HUDEP-2 (cell line): ENCODE measurements around the gene LRP5.
"Not testable (repeated sequence)": the region's sequence is repeated elsewhere in the genome, so short reads cannot be mapped to it uniquely, and the experiment has no call there.

Experiments used
- DNase-seq, 76 experiments: peaks; one replicate each; lab custom pipeline; 2025; ENCODE audit not compliant: unreplicated experiment in 76 of 76; lab: John Stamatoyannopoulos, UW

LRP5 gene

DNA sequence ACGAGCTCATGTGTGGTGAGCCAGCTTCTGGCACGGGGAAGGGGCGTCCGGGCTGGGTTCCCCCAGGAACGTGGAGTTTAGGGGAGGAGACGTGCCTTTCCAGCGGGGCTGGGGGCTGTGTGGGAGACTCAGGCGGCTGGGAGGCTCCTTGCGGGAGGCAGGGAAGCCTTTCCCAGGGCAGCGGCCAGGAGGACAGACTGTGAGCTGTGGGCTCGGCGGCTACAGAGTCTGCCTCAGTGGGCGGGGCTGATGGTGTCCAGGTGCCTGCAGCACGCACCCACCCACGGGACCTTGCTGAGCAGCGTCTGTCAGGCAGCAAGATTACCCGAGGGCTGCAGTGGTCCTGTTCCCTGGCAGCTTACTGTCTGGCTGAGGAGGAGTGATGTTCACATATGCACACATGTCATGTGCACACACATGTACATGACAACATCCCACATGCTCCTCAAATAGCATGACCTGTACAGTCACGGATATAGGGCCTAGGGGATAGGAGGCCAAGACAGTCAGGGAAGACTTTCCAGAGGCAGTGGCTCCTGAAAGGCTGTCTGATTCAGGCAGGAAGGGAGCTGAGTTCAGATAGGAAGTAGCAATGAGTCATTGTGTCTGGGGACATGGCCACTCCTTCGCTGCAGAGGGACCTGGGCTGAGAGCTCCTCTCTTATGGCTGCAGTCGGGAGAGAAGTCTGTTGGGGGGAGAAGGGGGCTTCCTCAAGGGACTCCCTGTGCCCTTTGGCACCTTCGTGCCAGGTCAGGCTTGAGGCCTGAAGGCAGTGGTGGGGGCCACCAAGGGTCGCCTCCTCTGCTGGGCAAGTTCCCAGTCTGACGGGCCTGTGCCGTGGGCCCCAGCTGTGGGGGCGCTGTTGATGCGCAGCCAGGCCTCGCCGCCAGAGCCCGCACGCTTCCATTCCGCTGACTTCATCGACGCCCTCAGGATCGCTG is 124.9 kb downstream of the LRP5 start:
- DNase-seq, result no peak

DNA sequence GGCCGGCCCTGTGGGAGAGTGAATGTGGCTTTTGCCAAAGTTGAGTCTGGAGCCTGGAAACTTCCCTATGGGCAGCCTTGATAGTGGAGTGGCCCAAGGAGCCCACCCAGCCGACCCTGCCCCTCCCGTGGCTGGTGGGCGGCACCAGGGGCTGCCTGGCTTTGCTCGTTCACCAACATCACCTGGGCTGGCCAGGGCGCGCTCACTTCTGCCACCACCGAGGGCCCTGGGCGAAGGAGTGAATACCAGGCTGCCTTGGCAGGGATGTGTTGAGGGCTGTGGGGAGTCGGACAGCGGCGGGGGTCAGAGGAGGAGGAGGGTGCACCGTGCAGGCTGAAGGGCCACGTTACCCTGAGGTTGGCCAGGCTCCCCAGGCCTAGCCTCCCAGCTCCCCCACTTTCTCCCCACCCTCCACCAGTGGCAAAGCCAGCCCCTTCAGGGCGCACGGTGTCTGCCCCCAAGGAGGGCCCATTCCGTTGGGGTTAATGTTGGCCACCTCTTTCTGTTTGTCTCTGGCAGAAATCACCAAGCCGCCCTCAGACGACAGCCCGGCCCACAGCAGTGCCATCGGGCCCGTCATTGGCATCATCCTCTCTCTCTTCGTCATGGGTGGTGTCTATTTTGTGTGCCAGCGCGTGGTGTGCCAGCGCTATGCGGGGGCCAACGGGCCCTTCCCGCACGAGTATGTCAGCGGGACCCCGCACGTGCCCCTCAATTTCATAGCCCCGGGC is 125.7 kb downstream of the LRP5 start:
- DNase-seq, result no peak

- no peak for DNase-seq
These were observed 126.4 kb downstream of the LRP5 start for GRCh38 chr11:68438658-68439259.

DNA sequence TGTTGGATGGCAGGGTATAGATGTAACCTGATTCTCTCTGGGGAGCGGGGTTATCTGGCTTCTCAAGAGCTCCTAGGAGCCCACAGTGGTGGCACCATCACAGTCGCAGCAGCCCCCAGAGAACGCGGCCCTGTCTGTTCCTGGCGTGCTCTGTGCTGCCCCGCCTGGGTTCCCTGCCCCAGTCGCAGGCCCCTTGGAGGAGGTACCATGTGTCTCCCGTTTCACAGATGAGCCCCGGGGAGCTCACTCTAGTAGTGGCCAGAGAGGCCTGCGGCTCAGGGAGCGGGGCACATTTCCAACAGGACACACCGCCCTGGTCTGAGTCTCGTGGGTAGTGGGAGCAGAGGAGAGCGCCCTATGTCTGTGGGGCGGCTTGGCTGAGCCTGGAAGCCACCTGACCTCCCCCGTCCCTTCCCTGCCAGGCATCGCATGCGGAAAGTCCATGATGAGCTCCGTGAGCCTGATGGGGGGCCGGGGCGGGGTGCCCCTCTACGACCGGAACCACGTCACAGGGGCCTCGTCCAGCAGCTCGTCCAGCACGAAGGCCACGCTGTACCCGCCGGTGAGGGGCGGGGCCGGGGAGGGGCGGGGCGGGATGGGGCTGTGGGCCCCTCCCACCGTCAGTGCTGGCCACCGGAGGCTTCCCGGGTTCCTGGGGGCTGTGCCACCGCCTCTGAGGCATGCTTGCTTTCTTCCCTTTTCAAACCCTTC is 127.1 kb downstream of the LRP5 start:
- DNase-seq, result no peak

- no peak for DNase-seq
These were observed 127.8 kb downstream of the LRP5 start for GRCh38 chr11:68440224-68440623.

DNA sequence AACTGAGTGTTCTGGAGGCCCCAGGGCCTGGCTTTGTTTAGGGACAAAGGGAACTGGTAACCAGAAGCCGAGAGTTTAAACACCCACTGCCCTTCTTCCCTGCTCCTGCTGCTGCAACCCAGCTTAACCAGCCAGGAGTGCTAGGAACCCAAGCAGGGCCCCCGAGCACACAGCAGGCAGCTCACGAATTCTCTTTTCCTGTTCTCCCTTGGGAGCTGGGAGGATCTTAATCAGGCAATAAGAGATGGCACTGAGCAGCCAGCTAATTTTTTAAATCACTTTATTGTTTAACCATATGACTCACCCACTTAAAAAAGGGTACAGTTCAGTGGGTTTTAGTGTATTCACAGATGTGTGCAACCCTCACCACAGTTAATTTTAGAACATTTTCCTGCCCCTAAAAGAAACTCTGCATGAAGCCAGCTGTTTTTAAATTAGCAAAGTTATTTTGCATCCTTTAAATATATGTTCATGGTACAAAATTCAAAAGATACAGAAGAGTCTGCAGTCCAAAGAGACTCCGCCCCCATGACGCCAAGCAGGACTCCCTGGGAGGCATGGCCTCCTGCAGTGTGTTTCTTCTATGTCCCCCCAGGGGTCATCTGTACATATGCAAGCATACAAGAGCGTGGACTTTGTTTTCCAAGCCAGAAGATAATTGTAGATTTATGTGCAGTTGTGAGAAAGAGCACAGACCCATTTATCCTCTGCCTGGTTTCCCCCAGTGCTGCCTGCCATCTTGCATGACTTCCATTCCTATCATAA is 129.3 kb downstream of the LRP5 start:
- DNase-seq, result no peak

- DNase-seq, result no peak
These were observed 130.0 kb downstream of the LRP5 start for GRCh38 chr11:68442433-68442832.

DNA sequence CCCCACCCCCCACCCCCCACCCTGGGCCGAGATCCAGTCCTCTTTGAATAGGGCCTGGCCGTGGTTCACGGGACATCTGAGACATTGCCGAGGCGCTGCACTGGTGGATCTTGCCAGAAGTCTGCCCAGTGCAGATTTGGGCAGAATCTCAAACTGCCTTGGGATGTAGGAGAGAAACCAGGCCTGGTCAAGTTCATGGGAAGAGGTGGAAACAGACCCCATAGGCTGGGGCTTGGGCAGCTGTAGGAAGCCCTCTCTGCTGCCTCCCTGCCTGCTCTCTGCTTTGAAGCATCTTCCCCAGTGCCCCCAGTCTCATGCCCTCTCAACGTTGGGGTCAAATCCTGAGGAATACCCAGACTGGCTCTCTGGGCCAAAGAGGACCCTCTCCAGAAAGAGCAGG is 132.2 kb downstream of the LRP5 start:
- no peak for DNase-seq

- no peak for DNase-seq
These were observed 133.2 kb downstream of the LRP5 start for GRCh38 chr11:68445531-68446035.

GRCh38 chr11:68446046-68446725 is 133.8 kb downstream of the LRP5 start:
- no peak for DNase-seq

DNA sequence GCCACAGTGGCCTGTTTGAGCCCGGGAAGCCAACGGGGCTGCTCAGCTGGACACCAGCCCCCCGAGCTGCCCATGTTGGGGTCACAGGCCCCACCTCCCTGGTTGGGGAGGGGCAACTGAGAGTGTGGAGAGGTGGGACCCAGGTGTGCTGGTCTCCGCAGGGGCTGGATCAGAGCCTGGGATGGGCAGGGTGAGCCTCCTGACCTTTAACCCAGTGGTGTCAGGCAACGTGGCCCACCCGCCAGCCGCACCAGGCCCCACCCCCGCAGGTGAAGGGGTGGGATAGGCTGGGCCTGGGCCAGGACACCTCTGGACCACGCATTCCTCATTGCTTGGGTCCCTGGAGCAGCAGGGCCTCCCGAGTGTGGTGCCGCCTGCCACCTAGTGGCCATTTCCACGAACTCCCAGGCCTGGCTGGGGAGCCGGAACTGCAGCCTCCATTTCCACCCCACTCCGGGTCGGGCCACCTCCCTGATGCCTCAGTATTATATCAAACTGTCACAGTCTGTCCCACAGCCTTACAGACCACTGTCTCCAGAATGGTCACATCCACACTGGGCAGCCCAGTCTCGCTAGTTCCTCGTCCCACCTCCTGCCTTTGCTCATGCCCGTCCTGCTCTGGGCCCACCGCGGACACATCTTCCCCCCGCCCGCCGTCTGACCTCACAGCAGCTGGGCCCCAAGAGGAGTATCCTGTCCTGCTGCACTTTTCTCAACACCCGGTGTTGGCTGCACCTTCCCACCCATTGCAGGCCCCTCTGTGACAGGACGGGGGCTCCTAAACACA is 134.8 kb downstream of the LRP5 start:
- peak in 63 of 76 experiments; percentile 11 to 79 (median 54) for DNase-seq

- DNase-seq, result not testable (repeated sequence)
These were observed 135.5 kb downstream of the LRP5 start for GRCh38 chr11:68447914-68448313.

DNA sequence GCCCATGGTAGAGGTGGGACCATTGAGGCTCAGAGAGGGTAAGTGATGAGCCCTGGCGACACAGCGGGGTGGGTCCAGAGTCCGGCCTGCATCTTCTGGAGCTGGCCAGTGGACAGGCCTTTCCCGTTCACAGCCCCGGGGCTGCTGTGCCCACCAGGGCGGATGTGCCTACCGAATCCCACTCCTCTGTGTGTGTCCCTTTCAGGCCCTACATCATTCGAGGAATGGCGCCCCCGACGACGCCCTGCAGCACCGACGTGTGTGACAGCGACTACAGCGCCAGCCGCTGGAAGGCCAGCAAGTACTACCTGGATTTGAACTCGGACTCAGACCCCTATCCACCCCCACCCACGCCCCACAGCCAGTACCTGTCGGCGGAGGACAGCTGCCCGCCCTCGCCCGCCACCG is 136.2 kb downstream of the LRP5 start:
- no peak for DNase-seq

DNA sequence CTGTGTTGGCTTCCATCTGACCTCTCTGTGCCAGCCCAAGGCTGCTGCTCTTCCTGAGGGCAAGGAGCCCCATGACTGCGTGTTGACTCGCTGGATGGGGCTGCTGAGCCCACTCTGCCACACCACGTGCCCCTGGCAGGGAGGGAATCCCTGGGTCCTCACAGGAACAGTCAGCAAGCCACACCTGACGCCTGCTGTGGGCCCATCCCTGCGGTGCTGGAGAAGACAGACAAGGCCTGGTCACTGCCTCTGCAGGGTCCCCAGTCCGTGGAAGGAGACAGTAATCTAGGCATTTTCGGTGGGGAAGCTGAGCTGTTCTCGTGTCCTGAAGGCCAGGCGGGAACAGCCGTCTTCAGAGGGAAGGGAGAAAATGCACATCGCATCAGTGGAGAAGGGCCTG is 137.6 kb downstream of the LRP5 start:
- DNase-seq, result no peak

- no peak for DNase-seq
These were observed 138.3 kb downstream of the LRP5 start for GRCh38 chr11:68450711-68451110.

- no peak for DNase-seq
These were observed 142.4 kb downstream of the LRP5 start for GRCh38 chr11:68454767-68455166.

DNA sequence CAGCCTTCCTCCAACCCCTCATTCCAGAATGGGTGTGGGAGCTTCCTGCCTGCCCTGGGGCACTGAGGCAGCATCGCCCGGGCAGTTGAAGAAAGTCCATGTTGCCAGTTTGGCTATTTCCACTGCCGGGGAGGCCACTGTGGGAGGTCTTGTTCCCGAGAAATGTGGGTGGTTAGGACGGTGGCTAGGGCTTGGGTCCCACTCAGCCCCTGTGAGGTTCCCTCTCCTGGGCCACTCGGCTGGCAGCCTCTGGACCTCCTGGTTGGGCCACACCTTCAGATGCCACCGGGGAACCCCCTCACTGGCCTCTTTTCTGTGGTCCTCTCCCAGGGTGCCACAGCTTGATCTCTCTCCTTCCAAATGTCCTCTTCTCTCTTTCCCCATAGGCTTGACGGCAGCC is 143.1 kb downstream of the LRP5 start:
- DNase-seq, result no peak

DNA sequence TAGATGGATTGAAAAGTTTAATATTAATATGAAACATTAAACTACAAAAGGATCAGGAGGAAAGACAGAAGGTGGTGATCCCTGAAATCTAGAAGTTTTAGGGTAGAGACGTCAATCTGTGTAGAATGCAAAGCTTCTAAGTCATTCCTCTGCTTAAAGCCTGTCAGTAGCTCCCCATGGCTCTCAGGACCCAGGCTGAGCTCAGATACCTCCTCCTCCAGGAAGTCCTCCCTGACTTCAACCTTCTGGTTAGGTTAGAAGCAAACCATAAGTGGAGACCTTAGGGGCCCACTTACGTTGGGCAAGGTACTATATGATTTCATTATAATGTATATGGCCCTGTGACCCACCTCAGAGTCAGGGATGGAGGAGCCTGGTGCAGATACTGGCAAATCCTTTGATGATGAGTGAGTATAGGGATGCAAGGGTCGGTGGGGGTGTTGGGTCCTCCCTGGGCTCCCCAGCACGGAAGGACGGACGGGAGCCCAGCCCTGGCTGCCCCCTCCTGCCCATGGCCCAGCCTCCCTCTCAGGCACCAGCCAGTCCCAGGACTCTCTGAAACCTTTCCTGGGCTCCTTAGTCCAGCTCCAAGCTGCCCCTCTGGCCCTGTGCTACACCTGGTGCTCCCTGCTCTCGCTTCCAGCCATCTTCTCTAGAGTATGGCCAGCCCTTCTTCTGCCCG is 145.0 kb downstream of the LRP5 start:
- peak in 8 of 76 experiments; percentile 10 to 45 (median 24) for DNase-seq
